Breast epithelium (tissue), 4 donors: Measurements from ENCODE around the gene PLTP. TPM values are rescaled to one million over a fixed set of nuclear protein-coding genes. Genes with fewer than 3 reads are reported as not detected.

Source experiments
- DNase-seq, 2 donors: peaks; one replicate each; pipeline ENCODE4 v3.0.0-alpha.2; 2019; ENCODE audit warnings: low spot score in 2 of 2
- H3K27ac ChIP-seq, 2 donors: fragments of 200-600 bp; sonication (generic) in 1 of 2; one replicate each; pipeline ENCODE4 v1.5.1; 2016 to 2019; ENCODE audit warnings: mild to moderate bottlenecking in 1 of 2
- H3K27me3 ChIP-seq, 2 donors: fragments of 200-600 bp; sonication (generic) in 1 of 2; one replicate each; pipeline versions ENCODE4 v1.5.1 to v1.6.0; 2017 to 2019; ENCODE audit warnings: control low read depth in 1 of 2, mild to moderate bottlenecking in 1 of 2
- H3K36me3 ChIP-seq: fragments of 200-600 bp; one replicate; pipeline ENCODE4 v1.5.1; 2019
- H3K4me1 ChIP-seq, 2 donors: fragments of 200-600 bp; sonication (generic); one replicate each; pipeline ENCODE4 v1.5.1; 2016 to 2019; ENCODE audit warnings: control low read depth in 1 of 2
- H3K4me3 ChIP-seq, 3 donors: fragments of 200-600 bp; sonication (generic); 1 replicate in 2 of 3; 2 replicates in 1 of 3; pipeline ENCODE4 v1.5.1; 2016 to 2019; ENCODE audit warnings: mild to moderate bottlenecking in 3 of 3, moderate library complexity in 2 of 3
- H3K9me3 ChIP-seq, 2 donors: fragments of 200-600 bp; sonication (generic) in 1 of 2; one replicate each; pipeline ENCODE4 v1.5.1; 2016 to 2019; ENCODE audit warnings: control low read depth in 1 of 2
- POLR2A ChIP-seq: fragments of 450-650 bp; IDR thresholded peaks from one replicate; pipeline ENCODE4 v1.6.1; 2016; ENCODE audit warnings: antibody characterized with exemption, mild to moderate bottlenecking, moderate library complexity
- POLR2AphosphoS5 ChIP-seq, 3 donors: sonication (generic); formaldehyde crosslinking; IDR thresholded peaks; one replicate each; pipeline ENCODE4 v1.6.1; 2017; ENCODE audit warnings: antibody characterized with exemption in 3 of 3
- intact Hi-C: fragments of 100-400 bp; cut with DNase I; formaldehyde crosslinking; loops from one replicate; pipeline ENCODE4 v1.15.1; 2023; ENCODE audit warnings: low total_unique reads
- total RNA-seq, 3 donors: library from RNA; depleted of rRNA; stranded (reverse); fragments of >200 nt; gene quantifications; one replicate each; pipeline ENCODE4 v1.1.0, GENCODE V29; 2016
- TF ChIP-seq, protein P1 (sequence below), 3 donors: fragments of 450-650 bp; IDR thresholded peaks; one replicate each; pipeline ENCODE4 v1.5.1; 2016 to 2017; ENCODE audit warnings: antibody characterized with exemption in 3 of 3, mild to moderate bottlenecking in 3 of 3, moderate library complexity in 3 of 3

The PLTP gene
- total RNA-seq, 3 donors from 2014 or later, result 78.3 to 405 (median 100.0) TPM

GRCh38 chr20:45940469-45940868 lies 28.5 kb upstream of the PLTP start:
- TF ChIP-seq POLR2AphosphoS5 (IDR thresholded peaks at IDR 0.05) (no peak), POLR2A (no peak)
- TF ChIP-seq, protein P1, sequence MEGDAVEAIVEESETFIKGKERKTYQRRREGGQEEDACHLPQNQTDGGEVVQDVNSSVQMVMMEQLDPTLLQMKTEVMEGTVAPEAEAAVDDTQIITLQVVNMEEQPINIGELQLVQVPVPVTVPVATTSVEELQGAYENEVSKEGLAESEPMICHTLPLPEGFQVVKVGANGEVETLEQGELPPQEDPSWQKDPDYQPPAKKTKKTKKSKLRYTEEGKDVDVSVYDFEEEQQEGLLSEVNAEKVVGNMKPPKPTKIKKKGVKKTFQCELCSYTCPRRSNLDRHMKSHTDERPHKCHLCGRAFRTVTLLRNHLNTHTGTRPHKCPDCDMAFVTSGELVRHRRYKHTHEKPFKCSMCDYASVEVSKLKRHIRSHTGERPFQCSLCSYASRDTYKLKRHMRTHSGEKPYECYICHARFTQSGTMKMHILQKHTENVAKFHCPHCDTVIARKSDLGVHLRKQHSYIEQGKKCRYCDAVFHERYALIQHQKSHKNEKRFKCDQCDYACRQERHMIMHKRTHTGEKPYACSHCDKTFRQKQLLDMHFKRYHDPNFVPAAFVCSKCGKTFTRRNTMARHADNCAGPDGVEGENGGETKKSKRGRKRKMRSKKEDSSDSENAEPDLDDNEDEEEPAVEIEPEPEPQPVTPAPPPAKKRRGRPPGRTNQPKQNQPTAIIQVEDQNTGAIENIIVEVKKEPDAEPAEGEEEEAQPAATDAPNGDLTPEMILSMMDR (IDR thresholded peaks at IDR 0.05), result no peak
- no peak overlapping the region for H3K27ac ChIP-seq
- no peak for DNase-seq
- no peaks in the 10 kb centered on the region for H3K9me3 ChIP-seq
- H3K4me3 ChIP-seq, result no peak overlapping the region
- intact Hi-C loops, result no loop called here
- H3K27me3 ChIP-seq, result no peaks in the 10 kb centered on the region
- peaks cover 18% of the 10 kb centered on the region for H3K36me3 ChIP-seq
- no peaks in the 10 kb centered on the region for H3K4me1 ChIP-seq

DNA sequence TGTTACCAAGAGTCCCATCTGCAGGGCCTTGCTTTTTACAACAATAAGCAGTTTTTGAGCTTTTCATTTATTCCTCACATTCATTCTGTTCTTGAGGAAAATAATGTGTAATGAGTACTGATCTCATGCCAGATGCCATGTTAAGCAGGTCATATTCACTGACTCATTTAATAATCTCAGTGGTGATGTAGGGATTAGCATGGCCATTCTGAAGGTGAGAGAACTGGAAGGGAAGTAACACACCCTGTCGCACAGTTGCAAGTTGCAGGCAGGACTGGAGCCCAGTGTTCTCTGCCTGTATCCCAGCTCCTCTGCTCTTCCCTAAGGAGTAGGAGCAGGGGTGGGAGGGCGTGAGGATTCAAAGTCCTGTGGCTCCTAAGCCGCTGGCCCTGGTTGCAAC lies 28.1 kb upstream of the PLTP start:
- Histone ChIP-seq H3K27ac (no peak overlapping the region), H3K27me3 (no peaks in the 10 kb centered on the region), H3K4me3 (no peak overlapping the region), H3K36me3 (peaks cover 18% of the 10 kb centered on the region), H3K9me3 (no peaks in the 10 kb centered on the region), H3K4me1 (no peaks in the 10 kb centered on the region)
- TF ChIP-seq POLR2A (no peak), POLR2AphosphoS5 (IDR thresholded peaks at IDR 0.05) (no peak)
- TF ChIP-seq, protein P1 (IDR thresholded peaks at IDR 0.05), result no peak
- intact Hi-C loops, result no loop called here
- DNase-seq, result no peak

DNA sequence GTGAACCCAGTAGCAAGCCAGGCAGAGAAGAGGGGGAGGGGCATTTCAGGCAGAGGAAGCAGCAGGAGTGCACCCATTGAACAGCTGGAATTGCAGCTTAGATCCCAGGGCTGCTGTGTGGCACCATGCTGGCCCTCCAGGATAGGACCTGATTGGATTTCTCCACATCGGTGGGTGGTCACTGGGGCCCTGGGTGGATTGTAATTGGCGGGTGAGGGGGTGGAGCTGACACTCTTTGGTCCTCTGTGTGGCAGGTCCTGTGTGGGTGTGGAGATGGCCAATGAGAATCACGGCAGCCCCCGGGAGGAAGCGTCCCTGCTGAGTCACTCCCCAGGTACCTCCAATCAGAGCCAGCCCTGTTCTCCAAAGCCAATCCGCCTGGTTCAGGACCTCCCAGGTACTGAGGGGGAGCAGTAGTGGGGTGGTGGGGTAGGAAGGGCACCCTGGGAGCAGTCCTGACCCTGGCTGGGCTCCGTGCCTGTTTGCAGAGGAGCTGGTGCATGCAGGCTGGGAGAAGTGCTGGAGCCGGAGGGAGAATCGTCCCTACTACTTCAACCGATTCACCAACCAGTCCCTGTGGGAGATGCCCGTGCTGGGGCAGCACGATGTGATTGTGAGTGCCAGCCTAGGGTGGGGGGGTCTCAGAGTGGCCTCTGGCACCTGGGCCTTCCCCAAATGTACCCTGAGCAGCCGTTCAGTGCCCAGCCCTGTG lies 26.9 kb upstream of the PLTP start:
- peaks cover 18% of the 10 kb centered on the region for H3K36me3 ChIP-seq
- TF ChIP-seq POLR2AphosphoS5 (IDR thresholded peaks at IDR 0.05), result no peak
- no peak for TF ChIP-seq POLR2A
- TF ChIP-seq, protein P1 (IDR thresholded peaks at IDR 0.05), result no peak
- no peaks in the 10 kb centered on the region for H3K27me3 ChIP-seq
- DNase-seq, result no peak
- intact Hi-C loops, result loop anchor here (5.0 kb wide), 1 partner anchor 247 kb away; no protein-coding TSS in a partner anchor
- H3K27ac ChIP-seq, result no peak overlapping the region
- H3K9me3 ChIP-seq, result no peaks in the 10 kb centered on the region
- H3K4me1 ChIP-seq, result no peaks in the 10 kb centered on the region
- H3K4me3 ChIP-seq, result no peak overlapping the region

DNA sequence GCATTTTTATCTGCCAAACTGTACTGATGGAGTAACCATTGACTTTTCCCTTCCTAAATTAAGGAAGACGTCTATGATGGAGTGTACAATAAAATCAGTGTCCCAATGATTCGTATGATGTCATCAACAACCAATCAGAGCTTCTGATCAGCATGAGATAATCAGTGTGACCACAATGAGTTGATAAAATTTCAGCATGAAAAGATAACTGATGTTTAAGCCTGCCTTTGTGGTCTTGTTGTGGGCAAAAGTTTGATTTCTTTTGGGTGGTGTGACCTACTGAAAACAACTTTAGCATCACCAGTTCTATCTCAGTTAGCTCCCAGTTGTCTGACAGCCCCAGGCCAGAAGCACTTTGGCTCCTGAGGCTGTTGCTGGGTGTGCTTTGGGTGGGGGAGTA lies 25.8 kb upstream of the PLTP start:
- Histone ChIP-seq H3K4me1 (no peaks in the 10 kb centered on the region), H3K4me3 (no peak overlapping the region), H3K36me3 (peaks cover 10% of the 10 kb centered on the region), H3K9me3 (no peaks in the 10 kb centered on the region), H3K27me3 (no peaks in the 10 kb centered on the region), H3K27ac (no peak overlapping the region)
- TF ChIP-seq, protein P1 (IDR thresholded peaks at IDR 0.05), result no peak
- no peak for TF ChIP-seq POLR2AphosphoS5 (IDR thresholded peaks at IDR 0.05)
- TF ChIP-seq POLR2A, result no peak
- DNase-seq, result no peak
- intact Hi-C loops, result loop anchor here (5.0 kb wide), 1 partner anchor 245 kb away; no protein-coding TSS in a partner anchor

GRCh38 chr20:45935416-45936046 lies 23.6 kb upstream of the PLTP start:
- peaks cover 10% of the 10 kb centered on the region for H3K36me3 ChIP-seq
- H3K27ac ChIP-seq, result peak overlapping the region; percentile 91 to 100
- TF ChIP-seq, protein P1 (IDR thresholded peaks at IDR 0.05), result no peak
- peak; percentile 17 for TF ChIP-seq POLR2A
- TF ChIP-seq POLR2AphosphoS5 (IDR thresholded peaks at IDR 0.05), result peak in 1 of 3 donors; percentile 9
- no peaks in the 10 kb centered on the region for H3K9me3 ChIP-seq
- no peaks in the 10 kb centered on the region for H3K4me1 ChIP-seq
- H3K27me3 ChIP-seq, result no peaks in the 10 kb centered on the region
- intact Hi-C loops, result loop anchor here (5.0 kb wide), 1 partner anchor 243 kb away; no protein-coding TSS in a partner anchor
- no peak for DNase-seq
- H3K4me3 ChIP-seq, result peak overlapping the region; percentile 81 to 100 (median 98)
